Measurements from ENCODE around the gene MYH10.

DNA sequence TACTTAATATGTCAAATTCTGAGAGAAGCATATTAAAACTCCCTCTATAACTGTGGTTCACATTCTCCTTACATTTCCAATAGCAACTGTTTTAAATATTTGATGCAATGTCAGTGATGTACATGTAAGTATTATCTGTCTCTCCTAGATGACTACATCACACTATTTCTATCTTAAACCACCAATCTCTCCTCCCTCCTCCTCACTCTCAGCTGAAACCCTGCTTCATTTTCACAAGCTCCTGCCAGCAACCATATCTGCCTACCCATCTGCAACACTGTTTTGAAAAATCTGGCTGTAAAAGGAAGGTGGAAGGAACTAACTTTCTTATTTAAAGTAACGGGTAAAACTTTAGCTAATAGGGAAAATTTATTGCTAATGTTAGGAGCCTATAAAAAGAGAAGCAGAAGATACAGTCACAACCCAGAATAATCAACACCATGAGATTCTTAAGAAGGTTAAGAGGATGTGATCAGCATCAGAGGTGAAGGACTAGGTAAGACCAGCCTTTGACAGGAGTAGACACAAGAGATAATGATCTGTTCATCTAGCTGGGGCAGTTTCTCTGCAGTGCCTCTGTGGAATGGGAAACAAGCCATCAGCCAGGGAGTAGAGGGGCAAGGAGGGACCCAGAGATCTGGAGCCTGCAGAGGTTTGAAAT, 31.0 kb downstream of the MYH10 start:
- TF ChIP-seq, protein P1, sequence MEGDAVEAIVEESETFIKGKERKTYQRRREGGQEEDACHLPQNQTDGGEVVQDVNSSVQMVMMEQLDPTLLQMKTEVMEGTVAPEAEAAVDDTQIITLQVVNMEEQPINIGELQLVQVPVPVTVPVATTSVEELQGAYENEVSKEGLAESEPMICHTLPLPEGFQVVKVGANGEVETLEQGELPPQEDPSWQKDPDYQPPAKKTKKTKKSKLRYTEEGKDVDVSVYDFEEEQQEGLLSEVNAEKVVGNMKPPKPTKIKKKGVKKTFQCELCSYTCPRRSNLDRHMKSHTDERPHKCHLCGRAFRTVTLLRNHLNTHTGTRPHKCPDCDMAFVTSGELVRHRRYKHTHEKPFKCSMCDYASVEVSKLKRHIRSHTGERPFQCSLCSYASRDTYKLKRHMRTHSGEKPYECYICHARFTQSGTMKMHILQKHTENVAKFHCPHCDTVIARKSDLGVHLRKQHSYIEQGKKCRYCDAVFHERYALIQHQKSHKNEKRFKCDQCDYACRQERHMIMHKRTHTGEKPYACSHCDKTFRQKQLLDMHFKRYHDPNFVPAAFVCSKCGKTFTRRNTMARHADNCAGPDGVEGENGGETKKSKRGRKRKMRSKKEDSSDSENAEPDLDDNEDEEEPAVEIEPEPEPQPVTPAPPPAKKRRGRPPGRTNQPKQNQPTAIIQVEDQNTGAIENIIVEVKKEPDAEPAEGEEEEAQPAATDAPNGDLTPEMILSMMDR (IDR thresholded peaks at IDR 0.05; ENCODE audit: low read length), result no peak
- no peak for TF ChIP-seq EZH2 (IDR thresholded peaks at IDR 0.05; ENCODE audit: borderline replicate concordance, low read length)

Data from OCI-LY1 (cell line).